SK-N-SH (cell line): ENCODE measurements around the gene UBD. TPM values are rescaled to one million over a fixed set of nuclear protein-coding genes. Genes with fewer than 3 reads are reported as not detected.
A peak's percentile ranks its signal among the peaks of the same experiment; 100 is the strongest.

Source experiments
- CTCF ChIA-PET: fragments of 300-600, 350-600 bp; formaldehyde crosslinking; extraction: SDS; loops from one replicate; lab custom pipeline; 2021; lab: Yijun Ruan, JAX
- POLR2A ChIA-PET: fragments of 350-600 bp; sonication (Branson Sonifier 250); formaldehyde crosslinking; extraction: SDS; loops from one replicate; lab custom pipeline; 2020; ENCODE audit warnings: antibody characterized with exemption, inconsistent platforms; lab: Yijun Ruan, JAX
- DNase-seq: peaks from one replicate; pipeline ENCODE4 v3.0.0; 2012
- H2AFZ ChIP-seq: fragments of 200-600 bp; sonication (generic); 2 replicates; pipeline ENCODE4 v1.8.1; 2016; ENCODE audit warnings: antibody characterized with exemption, mild to moderate bottlenecking, low read depth
- H3F3A ChIP-seq: fragments of 200-600 bp; sonication (generic); replicated peaks from 2 replicates; pipeline ENCODE3; 2016; ENCODE audit warnings: antibody characterized with exemption, mild to moderate bottlenecking; ENCODE audit not compliant: insufficient read depth
- H3K27ac ChIP-seq, 2 experiments: fragments of 200-500 bp in 1 of 2; fragments of 200-600 bp in 1 of 2; sonication (Bioruptor generic) in 1 of 2; sonication (generic), shearing (Covaris generic) in 1 of 2; 2 replicates each; pipeline versions ENCODE4 v1.5.1 to v1.6.1; 2014 to 2016; ENCODE audit warnings: low read depth in 2 of 2, inconsistent platforms in 1 of 2, low read length in 1 of 2, mild to moderate bottlenecking in 1 of 2, mixed read lengths in 1 of 2
- H3K27me3 ChIP-seq: fragments of 200-600 bp; sonication (generic), shearing (Covaris generic); 2 replicates; pipeline ENCODE4 v1.6.1; 2016; ENCODE audit warnings: mixed run types; ENCODE audit not compliant: insufficient read depth
- H3K36me3 ChIP-seq, 2 experiments: fragments of 200-500 bp in 1 of 2; fragments of 200-600 bp in 1 of 2; sonication (Bioruptor generic) in 1 of 2; sonication (generic) in 1 of 2; replicated peaks in 1 of 2; 2 replicates each; pipeline versions ENCODE3 to v1.5.1; 2014 to 2016; ENCODE audit warnings: low read length in 1 of 2, mild to moderate bottlenecking in 1 of 2; ENCODE audit not compliant: insufficient read depth in 2 of 2, control insufficient read depth in 1 of 2
- H3K4me1 ChIP-seq, 2 experiments: fragments of 200-500 bp in 1 of 2; fragments of 200-600 bp in 1 of 2; sonication (Bioruptor generic) in 1 of 2; sonication (generic), shearing (Covaris generic) in 1 of 2; 2 replicates each; pipeline versions ENCODE4 v1.5.1 to v1.6.1; 2014 to 2016; ENCODE audit warnings: low read depth in 1 of 2, low read length in 1 of 2, mixed run types in 1 of 2; ENCODE audit not compliant: insufficient read depth in 2 of 2, control insufficient read depth in 1 of 2
- H3K4me2 ChIP-seq: fragments of 200-600 bp; sonication (generic), shearing (Covaris generic); 2 replicates; pipeline ENCODE4 v1.6.1; 2017; ENCODE audit warnings: mixed run types
- H3K4me3 ChIP-seq, 2 experiments: fragments of 200-500 bp in 1 of 2; fragments of 200-600 bp in 1 of 2; sonication (Bioruptor generic) in 1 of 2; sonication (generic), shearing (Covaris generic) in 1 of 2; 2 replicates each; pipeline versions ENCODE4 v1.5.1 to v1.8.1; 2014 to 2016; ENCODE audit warnings: low read depth in 2 of 2, inconsistent platforms in 1 of 2, low read length in 1 of 2, mild to moderate bottlenecking in 1 of 2, mixed read lengths in 1 of 2, moderate library complexity in 1 of 2
- H3K79me2 ChIP-seq: fragments of 200-600 bp; sonication (generic); 2 replicates; pipeline ENCODE4 v1.8.1; 2017; ENCODE audit warnings: mild to moderate bottlenecking; ENCODE audit not compliant: insufficient read depth
- H3K9ac ChIP-seq: fragments of 200-600 bp; sonication (generic); 2 replicates; pipeline ENCODE4 v1.6.1; 2017; ENCODE audit warnings: mixed run types
- H3K9me2 ChIP-seq: fragments of 200-600 bp; sonication (generic); 2 replicates; pipeline ENCODE4 v1.6.1; 2017; ENCODE audit warnings: mixed run types
- H3K9me3 ChIP-seq: fragments of 200-600 bp; sonication (generic); 2 replicates; pipeline ENCODE4 v1.6.1; 2017; ENCODE audit warnings: mixed run types, mild to moderate bottlenecking, moderate library complexity
- H4K20me1 ChIP-seq: fragments of 200-600 bp; sonication (generic); 2 replicates; pipeline ENCODE4 v1.6.1; 2017; ENCODE audit warnings: mild to moderate bottlenecking, mixed run types; ENCODE audit not compliant: insufficient read depth
- CTCF ChIP-seq: fragments of 200-600 bp; sonication (generic); IDR thresholded peaks from 2 replicates; pipeline ENCODE4 v1.6.1; 2017; ENCODE audit warnings: antibody characterized with exemption, mild to moderate bottlenecking, moderate library complexity
- EP300 ChIP-seq, 2 experiments: IDR thresholded peaks; 2 replicates each; pipeline versions ENCODE4 v1.4.0 to v1.6.1; 2012; ENCODE audit warnings: borderline replicate concordance in 1 of 2, low read depth in 1 of 2, low read length in 1 of 2
- FOXM1 ChIP-seq: IDR thresholded peaks from 2 replicates; pipeline ENCODE4 v1.4.0; 2012; ENCODE audit warnings: low read depth, mild to moderate bottlenecking
- GABPA ChIP-seq: IDR thresholded peaks from 2 replicates; pipeline ENCODE4 v1.4.0; 2012; ENCODE audit warnings: low read depth, mild to moderate bottlenecking
- IRF3 ChIP-seq: fragments of 150-350 bp; IDR thresholded peaks from 2 replicates; pipeline ENCODE4 v1.6.1; 2016; ENCODE audit warnings: mild to moderate bottlenecking, low read depth, low read length
- MAX ChIP-seq: IDR thresholded peaks from 2 replicates; pipeline ENCODE4 v1.4.0; 2012; ENCODE audit warnings: low read depth
- MXI1 ChIP-seq: IDR thresholded peaks from 2 replicates; pipeline ENCODE4 v1.6.1; 2012; ENCODE audit warnings: mild to moderate bottlenecking, low read depth, low read length, improper control_type of control experiment
- NRF1 ChIP-seq: IDR thresholded peaks from 2 replicates; pipeline ENCODE4 v1.6.1; 2012; ENCODE audit warnings: low read depth, mild to moderate bottlenecking, low read length
- SMC3 ChIP-seq: IDR thresholded peaks from 2 replicates; pipeline ENCODE4 v1.6.1; 2012; ENCODE audit warnings: low read depth, low read length, improper control_type of control experiment
- TCF12 ChIP-seq: IDR thresholded peaks from 2 replicates; pipeline ENCODE4 v1.4.0; 2012
- WGBS: methylation state at CpG from one replicate; pipeline ENCODE4 v1.1.6; 2017; ENCODE audit warnings: low lambda C conversion rate; 5-methylcytosine and 5-hydroxymethylcytosine counted together
- polyA plus RNA-seq, 3 experiments: library from polyadenylated mRNA; depleted of rRNA; stranded (reverse); fragments of >200 nt; gene quantifications; 2 replicates each; pipeline ENCODE4 v1.2.3, GENCODE V29; 2012

UBD gene
- polyA plus RNA-seq, 1 of the 3 experiments (the other 2 are of a cell fraction), result not detected

GRCh38 chr6:29510746-29511300 lies 48.7 kb downstream of the UBD start:
- H3K9ac ChIP-seq, result no peak overlapping the region
- no peaks in the 10 kb centered on the region for H3K4me1 ChIP-seq
- 0% methylated on average over 2 of the region's 2 CpGs for WGBS
- no peaks in the 10 kb centered on the region for H3F3A ChIP-seq
- TF ChIP-seq NRF1, result no peak
- no peak for TF ChIP-seq IRF3
- TF ChIP-seq TCF12, result no peak
- no peak for TF ChIP-seq MAX
- TF ChIP-seq MXI1, result no peak
- no peak for TF ChIP-seq SMC3
- no peak for TF ChIP-seq GABPA
- no peak for TF ChIP-seq FOXM1
- no peak overlapping the region for H3K4me3 ChIP-seq
- H4K20me1 ChIP-seq, result no peaks in the 10 kb centered on the region
- H3K9me3 ChIP-seq, result no peaks in the 10 kb centered on the region
- no peaks in the 10 kb centered on the region for H3K9me2 ChIP-seq
- peaks cover 49% of the 10 kb centered on the region for H3K27me3 ChIP-seq
- H3K4me2 ChIP-seq, result no peak overlapping the region
- H3K36me3 ChIP-seq, result no peaks in the 10 kb centered on the region
- no peak overlapping the region for H3K27ac ChIP-seq
- CTCF ChIA-PET, result interaction anchor here (1.5 kb wide), 1 partner anchor 21 kb away, joined by 4 read pairs; no protein-coding TSS in a partner anchor
- H3K79me2 ChIP-seq, result no peaks in the 10 kb centered on the region
- H2AFZ ChIP-seq, result no peak overlapping the region
- POLR2A ChIA-PET, result no interaction called here
- no peak for DNase-seq

- Histone ChIP-seq H3K9me2 (no peaks in the 10 kb centered on the region), H2AFZ (no peak overlapping the region), H3K4me2 (no peak overlapping the region), H3K4me3 (no peak overlapping the region), H3F3A (no peaks in the 10 kb centered on the region)
- WGBS, result 2% methylated on average over 4 of the region's 4 CpGs
- CTCF ChIA-PET, result interaction anchor here (1.5 kb wide), 1 partner anchor 22 kb away, joined by 4 read pairs; no protein-coding TSS in a partner anchor
- POLR2A ChIA-PET, result no interaction called here
- TF ChIP-seq CTCF, result peak; percentile 24; the same call in 1 of the 2 replicates
- no peak for TF ChIP-seq EP300 (IDR thresholded peaks at IDR 0.05; ENCODE audit: borderline replicate concordance in 1 of 2, low read depth in 1 of 2, low read length in 1 of 2)
- TF ChIP-seq, all 33 proteins: peak for 1
- Histone ChIP-seq H3K79me2 (no peaks in the 10 kb centered on the region), H3K36me3 (no peaks in the 10 kb centered on the region), H3K27ac (no peak overlapping the region), H4K20me1 (no peaks in the 10 kb centered on the region), H3K9ac (no peak overlapping the region), H3K4me1 (no peaks in the 10 kb centered on the region), H3K27me3 (peaks cover 51% of the 10 kb centered on the region), H3K9me3 (no peaks in the 10 kb centered on the region)
- DNase-seq, result no peak
Observed at GRCh38 chr6:29510202-29510601, 49.3 kb downstream of the UBD start.
